GM06990 (cell line): ENCODE results near the gene PI4K2A.
A peak's percentile ranks its signal among the peaks of the same experiment; 100 is the strongest.

ENCODE experiments used
- DNase-seq: peaks from one replicate; pipeline ENCODE4 v3.0.0-alpha.2; 2011; ENCODE audit not compliant: insufficient read length; ENCODE audit errors: extremely low read depth
- H3K27me3 ChIP-seq: replicated peaks from 2 replicates; pipeline ENCODE4 v1.6.0; 2011; ENCODE audit warnings: low read length; ENCODE audit not compliant: control insufficient read depth, insufficient read depth
- H3K36me3 ChIP-seq: 2 replicates; pipeline ENCODE4 v1.5.1; 2011; ENCODE audit warnings: low read length; ENCODE audit not compliant: control insufficient read depth, insufficient read depth
- H3K4me3 ChIP-seq: replicated peaks from 2 replicates; pipeline ENCODE4 v1.5.1; 2011; ENCODE audit warnings: low read depth, mild to moderate bottlenecking, control low read depth, low read length
- TF ChIP-seq, protein P1 (sequence below): IDR thresholded peaks from 2 replicates; pipeline ENCODE4 v1.5.1; 2011; ENCODE audit warnings: low read length, control low read depth, mild to moderate bottlenecking, inconsistent platforms; ENCODE audit not compliant: insufficient read depth, poor library complexity, severe bottlenecking

Gene PI4K2A

DNA sequence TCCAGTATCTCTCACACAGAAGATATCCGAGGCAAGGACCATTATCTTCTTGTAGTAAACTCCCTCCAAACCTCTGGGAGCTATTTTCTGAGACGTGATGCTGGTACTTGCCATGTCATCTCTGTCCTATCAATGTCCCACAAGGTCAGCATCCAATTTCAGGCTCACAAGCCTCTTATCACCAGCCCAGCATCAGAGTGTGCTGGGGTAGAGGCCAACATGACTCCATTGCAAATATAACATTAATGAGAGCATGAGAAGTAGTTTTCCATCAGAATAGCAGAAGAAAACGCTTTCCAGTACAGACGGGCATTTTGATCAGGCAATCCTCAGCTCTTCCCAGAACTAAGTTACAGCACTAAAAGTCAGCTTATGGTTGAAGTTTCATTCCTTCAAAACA is 12.7 kb upstream of the PI4K2A start:
- no peaks in the 10 kb centered on the region for H3K27me3 ChIP-seq
- H3K36me3 ChIP-seq: no peaks in the 10 kb centered on the region
- DNase-seq: no peak
- TF ChIP-seq, protein P1, sequence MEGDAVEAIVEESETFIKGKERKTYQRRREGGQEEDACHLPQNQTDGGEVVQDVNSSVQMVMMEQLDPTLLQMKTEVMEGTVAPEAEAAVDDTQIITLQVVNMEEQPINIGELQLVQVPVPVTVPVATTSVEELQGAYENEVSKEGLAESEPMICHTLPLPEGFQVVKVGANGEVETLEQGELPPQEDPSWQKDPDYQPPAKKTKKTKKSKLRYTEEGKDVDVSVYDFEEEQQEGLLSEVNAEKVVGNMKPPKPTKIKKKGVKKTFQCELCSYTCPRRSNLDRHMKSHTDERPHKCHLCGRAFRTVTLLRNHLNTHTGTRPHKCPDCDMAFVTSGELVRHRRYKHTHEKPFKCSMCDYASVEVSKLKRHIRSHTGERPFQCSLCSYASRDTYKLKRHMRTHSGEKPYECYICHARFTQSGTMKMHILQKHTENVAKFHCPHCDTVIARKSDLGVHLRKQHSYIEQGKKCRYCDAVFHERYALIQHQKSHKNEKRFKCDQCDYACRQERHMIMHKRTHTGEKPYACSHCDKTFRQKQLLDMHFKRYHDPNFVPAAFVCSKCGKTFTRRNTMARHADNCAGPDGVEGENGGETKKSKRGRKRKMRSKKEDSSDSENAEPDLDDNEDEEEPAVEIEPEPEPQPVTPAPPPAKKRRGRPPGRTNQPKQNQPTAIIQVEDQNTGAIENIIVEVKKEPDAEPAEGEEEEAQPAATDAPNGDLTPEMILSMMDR: no peak
- no peak overlapping the region for H3K4me3 ChIP-seq

DNA sequence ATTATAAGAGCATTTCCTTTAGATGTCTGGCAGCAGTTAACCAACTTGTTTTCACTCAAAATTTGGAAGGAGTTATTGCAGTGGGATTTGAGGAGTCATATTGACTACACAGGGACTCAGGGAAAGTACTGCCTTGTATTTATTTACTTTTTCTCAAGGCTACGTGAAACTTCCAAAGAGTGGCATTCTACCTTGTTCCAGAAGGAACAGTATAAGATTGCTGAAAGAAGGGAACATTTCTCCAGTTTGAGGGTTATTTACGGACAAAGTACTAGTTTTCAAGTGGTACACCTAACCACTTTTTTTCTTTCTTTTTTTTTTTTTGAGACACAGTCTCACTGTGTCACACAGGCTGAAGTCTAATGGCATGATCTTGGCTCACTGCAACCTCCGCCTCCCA is 12.2 kb upstream of the PI4K2A start:
- Histone ChIP-seq H3K36me3 (no peaks in the 10 kb centered on the region), H3K27me3 (no peaks in the 10 kb centered on the region), H3K4me3 (no peak overlapping the region)
- TF ChIP-seq, protein P1: no peak
- no peak for DNase-seq

DNA sequence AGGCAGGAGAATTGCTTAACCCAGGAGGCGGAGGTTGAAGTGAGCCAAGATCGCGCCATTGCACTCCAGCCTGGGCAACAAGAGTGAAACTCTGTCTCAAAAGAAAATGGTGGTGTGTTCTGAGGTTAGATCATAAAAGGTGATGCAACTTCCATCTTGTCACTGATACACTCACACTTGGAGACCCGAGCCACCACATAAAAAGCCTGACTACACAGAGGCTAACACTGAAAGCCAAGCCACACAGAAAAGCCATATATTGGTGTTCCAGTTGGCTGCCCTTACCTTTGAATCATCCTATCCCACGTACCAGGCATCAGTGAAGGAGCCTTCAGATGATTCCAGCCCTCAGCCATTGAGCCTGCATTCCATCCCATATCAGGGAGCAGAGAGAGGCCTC is 11.2 kb upstream of the PI4K2A start:
- Histone ChIP-seq H3K27me3 (no peaks in the 10 kb centered on the region), H3K4me3 (no peak overlapping the region), H3K36me3 (no peaks in the 10 kb centered on the region)
- TF ChIP-seq, protein P1: no peak
- no peak for DNase-seq

DNA sequence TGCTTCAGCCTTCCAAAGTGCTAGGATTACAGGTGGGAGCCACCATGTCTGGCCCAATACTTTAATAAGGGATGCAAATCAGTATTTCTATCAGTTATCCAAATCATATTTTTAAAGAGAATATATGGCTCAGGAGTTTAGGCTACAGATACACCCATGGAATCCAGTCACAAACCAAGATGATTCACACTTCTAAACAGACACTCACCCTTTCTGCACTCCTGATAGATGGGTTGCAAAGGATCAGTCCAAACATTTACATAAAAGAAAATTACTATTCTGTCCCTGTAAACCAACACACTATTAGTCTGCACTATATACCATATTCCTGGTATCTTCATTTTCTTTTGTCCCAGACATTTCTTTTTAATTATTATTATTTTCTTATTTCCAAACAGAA is 9.4 kb upstream of the PI4K2A start:
- no peak for DNase-seq
- no peak overlapping the region for H3K4me3 ChIP-seq
- H3K27me3 ChIP-seq: no peaks in the 10 kb centered on the region
- no peaks in the 10 kb centered on the region for H3K36me3 ChIP-seq
- TF ChIP-seq, protein P1: no peak

DNA sequence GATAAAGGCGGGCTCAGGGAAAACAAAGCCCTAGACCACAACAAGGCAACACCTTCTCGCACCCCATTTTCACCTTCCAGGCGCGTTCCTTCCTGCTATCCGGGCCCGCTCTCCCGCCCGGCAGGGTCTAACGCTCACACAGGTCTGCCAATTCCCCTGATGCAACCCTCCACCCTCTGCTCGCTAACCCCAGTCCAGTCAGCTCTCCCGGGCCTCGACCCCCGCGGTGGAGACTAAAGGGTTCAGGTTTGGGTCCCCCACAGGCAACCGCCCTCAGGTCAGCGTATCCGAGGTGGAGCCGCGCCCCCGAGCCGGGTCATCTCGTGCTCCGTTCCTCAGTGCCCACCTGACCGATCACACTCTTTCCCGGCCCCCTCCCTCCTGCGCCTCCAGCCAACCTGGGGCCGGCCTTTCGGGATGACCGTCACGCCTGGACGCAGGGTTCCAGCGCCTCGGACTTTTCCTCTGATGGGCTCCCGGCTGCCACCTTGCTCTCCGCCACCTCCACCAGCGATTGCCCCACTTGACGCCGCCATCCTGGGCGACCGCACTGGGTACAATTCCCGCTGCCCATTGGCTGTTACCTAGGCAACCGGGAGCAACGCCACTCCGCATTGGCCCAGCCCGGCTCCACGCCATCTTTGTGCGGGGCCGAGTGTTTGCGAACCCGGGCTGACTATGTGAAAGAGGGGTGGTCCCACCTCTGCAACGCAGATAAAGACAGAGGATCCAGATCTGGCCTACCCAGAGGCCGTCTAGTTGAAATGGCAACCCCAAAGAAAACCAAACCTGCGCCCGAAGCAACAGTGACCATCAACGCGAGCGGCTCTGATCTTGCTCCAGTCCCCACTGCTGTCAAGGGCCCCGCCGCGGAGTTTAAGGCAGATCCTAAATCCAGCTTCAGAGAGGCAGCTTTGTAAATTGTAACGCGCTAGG is 7.3 kb upstream of the PI4K2A start, which contains the start of gene MORN4:
Gene MORN4, minus strand, starts transcription at position 552 of the 936 bp plus-strand sequence. CDS start 13,847 bp downstream, outside the sequence.
- no peaks in the 10 kb centered on the region for H3K27me3 ChIP-seq
- TF ChIP-seq, protein P1: no peak
- H3K36me3 ChIP-seq: no peaks in the 10 kb centered on the region
- DNase-seq: peak; percentile 87
- H3K4me3 ChIP-seq: peak within 1 kb of the TSS; percentile 78
